LNCAP (cell line): Measurements from ENCODE around the gene PAXIP1.

Source experiments
- CTCF ChIP-seq: fragments of 450-650 bp; IDR thresholded peaks from 2 replicates; pipeline ENCODE4 v1.5.1; 2017; ENCODE audit warnings: mild to moderate bottlenecking

The PAXIP1 gene

DNA sequence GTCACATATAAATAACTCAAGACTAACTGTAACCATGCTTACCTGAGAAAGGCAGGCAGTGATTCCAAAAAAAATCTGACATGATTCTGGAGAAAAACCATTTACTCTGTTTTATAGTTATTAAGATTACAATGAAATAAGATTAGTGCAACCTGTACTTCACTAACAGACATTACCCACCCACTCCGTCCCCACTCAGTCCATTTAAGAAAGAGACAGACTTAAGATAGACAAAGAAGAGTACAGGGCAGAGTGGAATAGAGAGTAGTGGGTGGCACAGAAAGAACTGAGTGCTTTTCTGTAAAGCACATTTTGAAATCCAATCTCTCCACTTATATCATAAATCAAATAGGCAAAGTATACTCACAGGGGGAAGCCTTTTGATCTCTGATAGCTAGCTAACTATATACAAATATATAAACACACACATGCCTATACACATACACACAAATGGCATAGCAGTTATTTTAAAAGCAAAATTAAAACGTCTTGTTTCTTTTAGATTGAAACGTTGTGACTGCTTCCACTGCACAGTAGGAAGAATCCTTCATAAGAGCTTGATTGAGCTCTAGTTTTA is 11.9 kb downstream of the PAXIP1 start:
- TF ChIP-seq CTCF = no peak

DNA sequence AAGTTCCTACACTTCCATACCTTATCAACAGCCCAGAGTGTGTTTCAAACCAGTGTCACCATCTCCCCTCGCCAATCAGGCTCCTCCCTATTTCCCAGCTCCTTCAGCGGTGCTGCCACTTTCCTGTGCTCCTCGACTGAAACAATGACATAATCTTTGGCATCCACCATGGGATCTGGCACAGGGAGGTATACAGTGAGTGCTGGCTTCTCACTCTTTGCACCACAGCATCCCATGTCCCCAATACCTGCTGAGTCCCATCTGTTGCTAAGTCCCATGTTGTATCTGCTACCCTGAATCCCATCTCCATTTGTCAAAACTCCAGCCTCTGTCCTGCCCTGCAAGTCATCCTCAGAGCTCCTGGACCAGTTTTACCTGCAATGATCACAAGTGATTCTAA is 15.4 kb downstream of the PAXIP1 start:
- no peak for TF ChIP-seq CTCF

DNA sequence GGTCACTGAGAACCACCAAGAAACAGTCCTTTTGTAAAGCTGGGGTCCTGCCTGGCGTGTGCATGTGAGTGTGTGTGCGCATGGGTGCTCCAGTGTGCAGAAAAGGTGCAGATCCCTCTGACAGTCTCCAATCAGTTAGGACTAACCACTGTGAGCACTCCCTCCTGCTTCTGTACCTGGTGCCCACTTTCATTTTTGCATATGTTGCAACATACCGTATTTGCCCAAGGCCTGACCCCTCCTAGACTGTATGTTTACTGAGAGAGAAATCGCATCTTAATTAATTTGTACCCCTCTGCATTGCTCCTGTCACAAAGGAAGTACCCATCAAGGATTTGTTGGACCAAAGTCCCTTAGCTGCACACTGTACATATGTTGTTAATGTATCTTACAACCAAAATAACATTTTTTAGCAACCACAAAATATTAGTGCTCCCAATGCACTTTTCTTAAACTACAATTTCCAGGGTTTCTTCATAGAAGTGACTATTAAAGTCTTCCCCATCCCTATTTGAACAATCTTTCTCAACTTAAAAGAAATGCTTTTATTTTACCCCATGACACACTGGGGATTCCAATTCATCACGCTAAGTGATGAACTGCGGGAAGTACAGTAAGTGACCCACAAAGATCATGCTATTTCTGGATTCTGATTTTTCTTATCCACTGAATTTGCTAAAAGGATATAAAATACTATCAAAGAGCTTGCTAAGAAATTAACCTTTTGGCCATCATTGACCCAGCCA is 16.6 kb downstream of the PAXIP1 start:
- TF ChIP-seq CTCF = no peak

DNA sequence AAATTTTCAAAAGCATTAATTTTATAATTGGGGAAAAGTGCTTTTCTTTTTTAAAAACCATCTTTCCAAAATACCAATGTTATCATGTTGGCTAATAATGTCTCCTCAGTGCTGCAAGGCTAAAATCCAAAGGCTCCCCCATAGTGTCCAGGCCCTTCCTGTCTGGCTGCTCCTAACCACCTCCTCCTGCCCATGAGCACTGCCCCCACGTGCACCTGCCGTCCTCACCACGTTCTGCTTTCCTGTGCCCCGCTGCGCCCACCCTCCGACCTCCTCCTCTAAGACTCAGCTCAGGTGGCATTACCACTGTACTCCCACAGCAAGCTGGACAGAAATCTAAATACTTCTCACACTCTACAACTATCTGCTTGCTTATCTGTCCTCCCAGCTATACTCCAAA is 17.7 kb downstream of the PAXIP1 start:
- no peak for TF ChIP-seq CTCF

- no peak for TF ChIP-seq CTCF
Measured at GRCh38 chr7:154984601-154985188, 18.2 kb downstream of the PAXIP1 start.

DNA sequence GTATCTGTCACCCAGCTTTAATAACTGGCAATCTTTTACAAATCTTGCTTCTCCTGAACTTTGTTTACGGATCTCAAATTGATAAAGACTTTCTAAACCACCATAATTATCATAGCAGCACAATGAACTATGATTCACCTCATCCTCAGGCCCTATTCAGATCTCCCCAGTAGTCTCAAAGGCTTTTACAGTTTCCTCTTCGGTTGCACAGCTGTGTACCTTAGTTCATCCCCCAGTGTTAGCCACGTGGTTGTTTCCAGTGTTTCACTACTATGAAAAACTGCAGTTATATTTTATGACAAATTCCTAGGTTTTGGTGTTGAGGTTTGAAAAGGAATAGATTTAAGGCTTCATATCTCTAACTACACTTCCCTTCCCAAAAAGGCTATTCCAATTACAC is 24.9 kb downstream of the PAXIP1 start:
- no peak for TF ChIP-seq CTCF

DNA sequence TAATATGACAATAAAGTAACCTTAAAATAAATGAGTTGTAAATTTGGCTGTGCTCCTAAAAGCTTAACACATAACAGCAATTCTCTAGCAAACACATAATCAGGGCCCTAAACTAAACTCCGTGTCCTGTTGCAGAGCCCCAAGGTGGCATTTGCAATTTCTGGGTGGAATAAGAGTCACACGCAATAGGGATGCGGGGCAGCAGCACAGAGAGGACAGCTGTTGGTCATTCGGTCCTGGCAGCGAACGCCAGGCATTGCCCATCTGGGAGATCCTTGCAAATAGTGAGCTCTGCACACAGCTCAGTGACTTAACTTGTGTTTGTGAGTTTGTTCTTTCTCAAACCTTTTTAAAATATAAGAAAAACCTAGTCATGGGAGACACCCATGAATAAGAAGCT is 25.7 kb downstream of the PAXIP1 start:
- no peak for TF ChIP-seq CTCF
